SK-N-SH (cell line): Measurements from ENCODE around the gene FAT1. TPM values are rescaled to one million over a fixed set of nuclear protein-coding genes. Genes with fewer than 3 reads are reported as not detected.

ENCODE experiments used
- CTCF ChIA-PET: fragments of 300-600, 350-600 bp; formaldehyde crosslinking; extraction: SDS; loops from one replicate; lab custom pipeline; 2021; lab: Yijun Ruan, JAX
- POLR2A ChIA-PET: fragments of 350-600 bp; sonication (Branson Sonifier 250); formaldehyde crosslinking; extraction: SDS; loops from one replicate; lab custom pipeline; 2020; ENCODE audit warnings: antibody characterized with exemption, inconsistent platforms; lab: Yijun Ruan, JAX
- DNase-seq: peaks from one replicate; pipeline ENCODE4 v3.0.0; 2012
- H2AFZ ChIP-seq: fragments of 200-600 bp; sonication (generic); 2 replicates; pipeline ENCODE4 v1.8.1; 2016; ENCODE audit warnings: antibody characterized with exemption, mild to moderate bottlenecking, low read depth
- H3F3A ChIP-seq: fragments of 200-600 bp; sonication (generic); replicated peaks from 2 replicates; pipeline ENCODE3; 2016; ENCODE audit warnings: antibody characterized with exemption, mild to moderate bottlenecking; ENCODE audit not compliant: insufficient read depth
- H3K27ac ChIP-seq, 2 experiments: fragments of 200-500 bp in 1 of 2; fragments of 200-600 bp in 1 of 2; sonication (Bioruptor generic) in 1 of 2; sonication (generic), shearing (Covaris generic) in 1 of 2; 2 replicates each; pipeline versions ENCODE4 v1.5.1 to v1.6.1; 2014 to 2016; ENCODE audit warnings: low read depth in 2 of 2, inconsistent platforms in 1 of 2, low read length in 1 of 2, mild to moderate bottlenecking in 1 of 2, mixed read lengths in 1 of 2
- H3K27me3 ChIP-seq: fragments of 200-600 bp; sonication (generic), shearing (Covaris generic); 2 replicates; pipeline ENCODE4 v1.6.1; 2016; ENCODE audit warnings: mixed run types; ENCODE audit not compliant: insufficient read depth
- H3K36me3 ChIP-seq, 2 experiments: fragments of 200-500 bp in 1 of 2; fragments of 200-600 bp in 1 of 2; sonication (Bioruptor generic) in 1 of 2; sonication (generic) in 1 of 2; replicated peaks in 1 of 2; 2 replicates each; pipeline versions ENCODE3 to v1.5.1; 2014 to 2016; ENCODE audit warnings: low read length in 1 of 2, mild to moderate bottlenecking in 1 of 2; ENCODE audit not compliant: insufficient read depth in 2 of 2, control insufficient read depth in 1 of 2
- H3K4me1 ChIP-seq, 2 experiments: fragments of 200-500 bp in 1 of 2; fragments of 200-600 bp in 1 of 2; sonication (Bioruptor generic) in 1 of 2; sonication (generic), shearing (Covaris generic) in 1 of 2; 2 replicates each; pipeline versions ENCODE4 v1.5.1 to v1.6.1; 2014 to 2016; ENCODE audit warnings: low read depth in 1 of 2, low read length in 1 of 2, mixed run types in 1 of 2; ENCODE audit not compliant: insufficient read depth in 2 of 2, control insufficient read depth in 1 of 2
- H3K4me2 ChIP-seq: fragments of 200-600 bp; sonication (generic), shearing (Covaris generic); 2 replicates; pipeline ENCODE4 v1.6.1; 2017; ENCODE audit warnings: mixed run types
- H3K4me3 ChIP-seq, 2 experiments: fragments of 200-500 bp in 1 of 2; fragments of 200-600 bp in 1 of 2; sonication (Bioruptor generic) in 1 of 2; sonication (generic), shearing (Covaris generic) in 1 of 2; 2 replicates each; pipeline versions ENCODE4 v1.5.1 to v1.8.1; 2014 to 2016; ENCODE audit warnings: low read depth in 2 of 2, inconsistent platforms in 1 of 2, low read length in 1 of 2, mild to moderate bottlenecking in 1 of 2, mixed read lengths in 1 of 2, moderate library complexity in 1 of 2
- H3K79me2 ChIP-seq: fragments of 200-600 bp; sonication (generic); 2 replicates; pipeline ENCODE4 v1.8.1; 2017; ENCODE audit warnings: mild to moderate bottlenecking; ENCODE audit not compliant: insufficient read depth
- H3K9ac ChIP-seq: fragments of 200-600 bp; sonication (generic); 2 replicates; pipeline ENCODE4 v1.6.1; 2017; ENCODE audit warnings: mixed run types
- H3K9me2 ChIP-seq: fragments of 200-600 bp; sonication (generic); 2 replicates; pipeline ENCODE4 v1.6.1; 2017; ENCODE audit warnings: mixed run types
- H3K9me3 ChIP-seq: fragments of 200-600 bp; sonication (generic); 2 replicates; pipeline ENCODE4 v1.6.1; 2017; ENCODE audit warnings: mixed run types, mild to moderate bottlenecking, moderate library complexity
- H4K20me1 ChIP-seq: fragments of 200-600 bp; sonication (generic); 2 replicates; pipeline ENCODE4 v1.6.1; 2017; ENCODE audit warnings: mild to moderate bottlenecking, mixed run types; ENCODE audit not compliant: insufficient read depth
- CHD2 ChIP-seq: fragments of 150-350 bp; IDR thresholded peaks from 2 replicates; pipeline ENCODE4 v1.6.1; 2018; ENCODE audit warnings: low read length; ENCODE audit not compliant: partially characterized antibody
- CTCF ChIP-seq: fragments of 200-600 bp; sonication (generic); IDR thresholded peaks from 2 replicates; pipeline ENCODE4 v1.6.1; 2017; ENCODE audit warnings: antibody characterized with exemption, mild to moderate bottlenecking, moderate library complexity
- ELF1 ChIP-seq: IDR thresholded peaks from 2 replicates; pipeline ENCODE4 v1.4.0; 2012
- EZH2phosphoT487 ChIP-seq: fragments of 200-600 bp; sonication (generic); IDR thresholded peaks from 2 replicates; pipeline ENCODE4 v1.6.1; 2017; ENCODE audit warnings: low read depth, mixed run types, mild to moderate bottlenecking, antibody characterized with exemption, moderate library complexity, borderline replicate concordance
- FOSL2 ChIP-seq: IDR thresholded peaks from 2 replicates; pipeline ENCODE4 v1.4.0; 2012; ENCODE audit warnings: low read depth, mild to moderate bottlenecking, moderate library complexity, borderline replicate concordance
- FOXJ3 ChIP-seq: sonication (generic); formaldehyde crosslinking; IDR thresholded peaks from 2 replicates; pipeline ENCODE4 v1.5.1; 2020; ENCODE audit warnings: mild to moderate bottlenecking, missing genetic modification reagents
- GATA2 ChIP-seq: sonication (generic); formaldehyde crosslinking; IDR thresholded peaks from 2 replicates; pipeline ENCODE4 v1.5.0; 2020; ENCODE audit warnings: mild to moderate bottlenecking, missing genetic modification reagents
- JUND ChIP-seq: IDR thresholded peaks from 2 replicates; pipeline ENCODE4 v1.4.0; 2012
- MAX ChIP-seq: IDR thresholded peaks from 2 replicates; pipeline ENCODE4 v1.4.0; 2012; ENCODE audit warnings: low read depth
- MEF2A ChIP-seq: IDR thresholded peaks from 2 replicates; pipeline ENCODE4 v1.4.0; 2012; ENCODE audit warnings: low read depth, borderline replicate concordance
- MXI1 ChIP-seq: IDR thresholded peaks from 2 replicates; pipeline ENCODE4 v1.6.1; 2012; ENCODE audit warnings: mild to moderate bottlenecking, low read depth, low read length, improper control_type of control experiment
- NFIC ChIP-seq: IDR thresholded peaks from 2 replicates; pipeline ENCODE4 v1.4.0; 2012; ENCODE audit warnings: borderline replicate concordance
- NRF1 ChIP-seq: IDR thresholded peaks from 2 replicates; pipeline ENCODE4 v1.6.1; 2012; ENCODE audit warnings: low read depth, mild to moderate bottlenecking, low read length
- RCOR1 ChIP-seq: fragments of 150-350 bp; IDR thresholded peaks from 2 replicates; pipeline ENCODE4 v1.6.1; 2017; ENCODE audit warnings: antibody characterized with exemption, low read length
- RXRA ChIP-seq: IDR thresholded peaks from 2 replicates; pipeline ENCODE4 v1.4.0; 2012; ENCODE audit warnings: low read depth, mild to moderate bottlenecking, borderline replicate concordance
- SIN3A ChIP-seq: IDR thresholded peaks from 2 replicates; pipeline ENCODE4 v1.6.1; 2012; ENCODE audit warnings: low read depth, mild to moderate bottlenecking, low read length, moderate library complexity, borderline replicate concordance
- TAF1 ChIP-seq: IDR thresholded peaks from 2 replicates; pipeline ENCODE4 v1.6.1; 2012; ENCODE audit warnings: low read depth, mild to moderate bottlenecking, low read length, moderate library complexity, borderline replicate concordance
- WGBS: methylation state at CpG from one replicate; pipeline ENCODE4 v1.1.6; 2017; ENCODE audit warnings: low lambda C conversion rate; 5-methylcytosine and 5-hydroxymethylcytosine counted together
- polyA plus RNA-seq, 3 experiments: library from polyadenylated mRNA; depleted of rRNA; stranded (reverse); fragments of >200 nt; gene quantifications; 2 replicates each; pipeline ENCODE4 v1.2.3, GENCODE V29; 2012
- TF ChIP-seq, protein P1 (sequence below): IDR thresholded peaks from 2 replicates; pipeline ENCODE4 v1.6.1; 2012; ENCODE audit warnings: mild to moderate bottlenecking, low read depth, low read length, moderate library complexity

FAT1 gene
- polyA plus RNA-seq, 1 of the 3 experiments (the other 2 are of a cell fraction): 41.3 TPM

DNA sequence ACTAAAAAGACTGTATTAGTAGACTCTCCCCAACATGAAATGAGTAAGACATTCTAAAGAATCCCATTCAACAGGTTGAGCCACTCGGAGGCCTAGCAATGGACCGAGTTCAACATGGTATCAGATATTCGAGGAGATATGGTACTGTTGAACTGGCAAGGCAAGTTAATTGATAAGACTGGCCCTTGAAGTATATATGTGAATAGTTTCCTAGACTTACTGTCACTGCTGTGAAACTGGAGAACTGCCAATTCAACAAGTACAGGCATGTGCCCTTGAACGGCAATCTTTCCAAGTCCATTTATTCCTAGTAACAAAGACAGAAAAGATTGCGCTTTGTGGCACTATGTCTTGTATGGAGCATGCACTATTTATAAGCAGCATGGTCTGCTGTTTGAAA is 24.4 kb downstream of the FAT1 start:
- H3K36me3 ChIP-seq: peaks cover 0 to 5% of the 10 kb centered on the region in 2 experiments
- no peak overlapping the region for H3K4me3 ChIP-seq
- no peaks in the 10 kb centered on the region; the same call in 1 of the 2 replicates for H3K27me3 ChIP-seq
- peaks cover 100% of the 10 kb centered on the region for H3K79me2 ChIP-seq
- H3K4me1 ChIP-seq: peaks cover 0 to 13% of the 10 kb centered on the region in 2 experiments; a peak in 1 of 4 replicates
- no peak overlapping the region for H3K27ac ChIP-seq
- no peak overlapping the region for H3K9ac ChIP-seq
- H4K20me1 ChIP-seq: peaks cover 30% of the 10 kb centered on the region
- 55% methylated on average over 5 of the region's 5 CpGs for WGBS
- no peaks in the 10 kb centered on the region for H3F3A ChIP-seq
- POLR2A ChIA-PET: no interaction called here
- no peak overlapping the region for H2AFZ ChIP-seq
- no peak overlapping the region for H3K4me2 ChIP-seq
- CTCF ChIA-PET: no interaction called here
- TF ChIP-seq NFIC: no peak
- TF ChIP-seq MAX: no peak
- TF ChIP-seq JUND: no peak
- no peak for TF ChIP-seq MEF2A
- TF ChIP-seq FOXJ3 (CRISPR knock-in tag): no peak
- TF ChIP-seq TAF1: no peak
- TF ChIP-seq SIN3A: no peak
- TF ChIP-seq, all 33 proteins: peak for 0
- no peaks in the 10 kb centered on the region for H3K9me3 ChIP-seq
- no peak for DNase-seq
- H3K9me2 ChIP-seq: no peaks in the 10 kb centered on the region

- Histone ChIP-seq H3K9me2 (no peaks in the 10 kb centered on the region), H3K36me3 (peaks cover 0 to 5% of the 10 kb centered on the region in 2 experiments), H3K79me2 (peaks cover 100% of the 10 kb centered on the region), H3K9ac (no peak overlapping the region), H3K9me3 (no peaks in the 10 kb centered on the region), H3K4me1 (peaks cover 0 to 13% of the 10 kb centered on the region in 2 experiments; a peak in 1 of 4 replicates), H3K4me2 (no peak overlapping the region), H3K27me3 (no peaks in the 10 kb centered on the region; the same call in 1 of the 2 replicates), H3F3A (no peaks in the 10 kb centered on the region), H2AFZ (no peak overlapping the region), H3K27ac (no peak overlapping the region), H3K4me3 (no peak overlapping the region), H4K20me1 (peaks cover 30% of the 10 kb centered on the region)
- no peak for TF ChIP-seq ELF1
- TF ChIP-seq EZH2phosphoT487: no peak
- TF ChIP-seq GATA2 (CRISPR knock-in tag): no peak
- TF ChIP-seq RCOR1: no peak
- TF ChIP-seq NRF1: no peak
- no peak for TF ChIP-seq NFIC
- ChIA-PET CTCF (no interaction called here), POLR2A (no interaction called here)
- DNase-seq: no peak
- WGBS: 51% methylated on average over 17 of the region's 17 CpGs
These were observed 25.1 kb downstream of the FAT1 start for GRCh38 chr4:186698525-186698924.

GRCh38 chr4:186698028-186698427 is 25.6 kb downstream of the FAT1 start:
- ChIA-PET POLR2A (no interaction called here), CTCF (no interaction called here)
- peaks cover 30% of the 10 kb centered on the region for H4K20me1 ChIP-seq
- no peak overlapping the region for H2AFZ ChIP-seq
- H3K9me3 ChIP-seq: no peaks in the 10 kb centered on the region
- H3K27me3 ChIP-seq: no peaks in the 10 kb centered on the region; the same call in 1 of the 2 replicates
- no peak overlapping the region for H3K27ac ChIP-seq
- no peak overlapping the region for H3K4me2 ChIP-seq
- 73% methylated on average over 12 of the region's 12 CpGs for WGBS
- no peak overlapping the region for H3K9ac ChIP-seq
- no peaks in the 10 kb centered on the region for H3F3A ChIP-seq
- no peak for DNase-seq
- H3K36me3 ChIP-seq: peaks cover 0 to 7% of the 10 kb centered on the region in 2 experiments
- peaks cover 100% of the 10 kb centered on the region for H3K79me2 ChIP-seq
- H3K4me3 ChIP-seq: no peak overlapping the region
- no peaks in the 10 kb centered on the region for H3K9me2 ChIP-seq
- peaks cover 0 to 17% of the 10 kb centered on the region in 2 experiments; a peak in 1 of 4 replicates for H3K4me1 ChIP-seq
- TF ChIP-seq CHD2 (no peak), FOSL2 (no peak), NRF1 (no peak), RXRA (no peak), MEF2A (no peak), JUND (no peak), MXI1 (no peak), TAF1 (no peak), CTCF (no peak)
- TF ChIP-seq, protein P1, sequence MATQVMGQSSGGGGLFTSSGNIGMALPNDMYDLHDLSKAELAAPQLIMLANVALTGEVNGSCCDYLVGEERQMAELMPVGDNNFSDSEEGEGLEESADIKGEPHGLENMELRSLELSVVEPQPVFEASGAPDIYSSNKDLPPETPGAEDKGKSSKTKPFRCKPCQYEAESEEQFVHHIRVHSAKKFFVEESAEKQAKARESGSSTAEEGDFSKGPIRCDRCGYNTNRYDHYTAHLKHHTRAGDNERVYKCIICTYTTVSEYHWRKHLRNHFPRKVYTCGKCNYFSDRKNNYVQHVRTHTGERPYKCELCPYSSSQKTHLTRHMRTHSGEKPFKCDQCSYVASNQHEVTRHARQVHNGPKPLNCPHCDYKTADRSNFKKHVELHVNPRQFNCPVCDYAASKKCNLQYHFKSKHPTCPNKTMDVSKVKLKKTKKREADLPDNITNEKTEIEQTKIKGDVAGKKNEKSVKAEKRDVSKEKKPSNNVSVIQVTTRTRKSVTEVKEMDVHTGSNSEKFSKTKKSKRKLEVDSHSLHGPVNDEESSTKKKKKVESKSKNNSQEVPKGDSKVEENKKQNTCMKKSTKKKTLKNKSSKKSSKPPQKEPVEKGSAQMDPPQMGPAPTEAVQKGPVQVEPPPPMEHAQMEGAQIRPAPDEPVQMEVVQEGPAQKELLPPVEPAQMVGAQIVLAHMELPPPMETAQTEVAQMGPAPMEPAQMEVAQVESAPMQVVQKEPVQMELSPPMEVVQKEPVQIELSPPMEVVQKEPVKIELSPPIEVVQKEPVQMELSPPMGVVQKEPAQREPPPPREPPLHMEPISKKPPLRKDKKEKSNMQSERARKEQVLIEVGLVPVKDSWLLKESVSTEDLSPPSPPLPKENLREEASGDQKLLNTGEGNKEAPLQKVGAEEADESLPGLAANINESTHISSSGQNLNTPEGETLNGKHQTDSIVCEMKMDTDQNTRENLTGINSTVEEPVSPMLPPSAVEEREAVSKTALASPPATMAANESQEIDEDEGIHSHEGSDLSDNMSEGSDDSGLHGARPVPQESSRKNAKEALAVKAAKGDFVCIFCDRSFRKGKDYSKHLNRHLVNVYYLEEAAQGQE: no peak
